GM12878 (cell line): ENCODE measurements around the gene LEMD2.

Experiments
- EGR1 ChIP-seq, 2 experiments: IDR thresholded peaks; 1 replicate in 1 of 2; 2 replicates in 1 of 2; pipeline ENCODE4 v1.6.1; 2011 to 2012; ENCODE audit warnings: low read depth in 2 of 2, low read length in 2 of 2, borderline replicate concordance in 1 of 2, mild to moderate bottlenecking in 1 of 2, moderate library complexity in 1 of 2
- ELK1 ChIP-seq: IDR thresholded peaks from 2 replicates; pipeline ENCODE4 v1.6.1; 2012; ENCODE audit warnings: low read depth, low read length, improper control_type of control experiment
- KDM1A ChIP-seq: fragments of 200-600 bp; sonication (generic); IDR thresholded peaks from 2 replicates; pipeline ENCODE4 v1.6.1; 2016; ENCODE audit warnings: borderline replicate concordance
- POLR2AphosphoS2 ChIP-seq: IDR thresholded peaks from 2 replicates; pipeline ENCODE4 v1.6.1; 2011; ENCODE audit warnings: low read depth, mild to moderate bottlenecking, low read length, improper control_type of control experiment, moderate library complexity
- POLR2AphosphoS5 ChIP-seq: IDR thresholded peaks from 2 replicates; pipeline ENCODE4 v1.6.1; 2011; ENCODE audit warnings: mild to moderate bottlenecking, low read length, inconsistent platforms
- RAD21 ChIP-seq: IDR thresholded peaks from 2 replicates; pipeline ENCODE4 v1.6.1; 2011; ENCODE audit warnings: mild to moderate bottlenecking, low read depth, low read length, moderate library complexity; ENCODE audit not compliant: insufficient read depth
- SP1 ChIP-seq: IDR thresholded peaks from one replicate; pipeline ENCODE4 v1.6.1; 2011; ENCODE audit warnings: low read depth, low read length
- SUZ12 ChIP-seq: fragments of 200-600 bp; sonication (generic); IDR thresholded peaks from one replicate; pipeline ENCODE4 v1.6.1; 2018; ENCODE audit warnings: antibody characterized with exemption, mild to moderate bottlenecking; ENCODE audit not compliant: unreplicated experiment
- YBX1 ChIP-seq: fragments of 450-650 bp; IDR thresholded peaks from 2 replicates; pipeline ENCODE4 v1.6.1; 2016; ENCODE audit warnings: antibody characterized with exemption
- TF ChIP-seq, protein P1 (sequence below), 3 experiments: IDR thresholded peaks in 2 of 3; conservative IDR thresholded peaks in 1 of 3; 2 replicates each; pipeline ENCODE4 v1.5.1; 2011; ENCODE audit warnings: low read depth in 3 of 3, low read length in 3 of 3, mild to moderate bottlenecking in 3 of 3, control low read depth in 2 of 3, moderate library complexity in 2 of 3, inconsistent platforms in 1 of 3, mixed read lengths in 1 of 3; ENCODE audit not compliant: control insufficient read depth in 2 of 3, insufficient read depth in 1 of 3; ENCODE audit errors: extremely low read depth in 1 of 3

GRCh38 chr6:33817489-33817888 is 28.6 kb upstream of the LEMD2 start:
- TF ChIP-seq POLR2AphosphoS2, result no peak
- TF ChIP-seq KDM1A, result no peak
- no peak for TF ChIP-seq EGR1 (IDR thresholded peaks at IDR 0.05; ENCODE audit: borderline replicate concordance in 1 of 2, low read depth in 2 of 2, low read length in 2 of 2)
- TF ChIP-seq SP1, result no peak
- no peak for TF ChIP-seq SUZ12
- no peak for TF ChIP-seq POLR2AphosphoS5
- TF ChIP-seq RAD21, result no peak
- TF ChIP-seq ELK1, result no peak
- TF ChIP-seq, protein P1, sequence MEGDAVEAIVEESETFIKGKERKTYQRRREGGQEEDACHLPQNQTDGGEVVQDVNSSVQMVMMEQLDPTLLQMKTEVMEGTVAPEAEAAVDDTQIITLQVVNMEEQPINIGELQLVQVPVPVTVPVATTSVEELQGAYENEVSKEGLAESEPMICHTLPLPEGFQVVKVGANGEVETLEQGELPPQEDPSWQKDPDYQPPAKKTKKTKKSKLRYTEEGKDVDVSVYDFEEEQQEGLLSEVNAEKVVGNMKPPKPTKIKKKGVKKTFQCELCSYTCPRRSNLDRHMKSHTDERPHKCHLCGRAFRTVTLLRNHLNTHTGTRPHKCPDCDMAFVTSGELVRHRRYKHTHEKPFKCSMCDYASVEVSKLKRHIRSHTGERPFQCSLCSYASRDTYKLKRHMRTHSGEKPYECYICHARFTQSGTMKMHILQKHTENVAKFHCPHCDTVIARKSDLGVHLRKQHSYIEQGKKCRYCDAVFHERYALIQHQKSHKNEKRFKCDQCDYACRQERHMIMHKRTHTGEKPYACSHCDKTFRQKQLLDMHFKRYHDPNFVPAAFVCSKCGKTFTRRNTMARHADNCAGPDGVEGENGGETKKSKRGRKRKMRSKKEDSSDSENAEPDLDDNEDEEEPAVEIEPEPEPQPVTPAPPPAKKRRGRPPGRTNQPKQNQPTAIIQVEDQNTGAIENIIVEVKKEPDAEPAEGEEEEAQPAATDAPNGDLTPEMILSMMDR (IDR thresholded peaks at IDR 0.05 in 2 of 3, conservative IDR thresholded peaks at IDR 0.05 in 1 of 3; ENCODE audit: control insufficient read depth in 2 of 3, extremely low read depth in 1 of 3, insufficient read depth in 1 of 3, low read depth in 3 of 3, low read length in 3 of 3), result no peak
- no peak for TF ChIP-seq YBX1
